GM13977 (cell line): ENCODE data around the gene CLASRP.
"Not testable (repeated sequence)": the region's sequence is repeated elsewhere in the genome, so short reads cannot be mapped to it uniquely, and the experiment has no call there.

ENCODE experiments used
- DNase-seq: peaks from one replicate; pipeline ENCODE4 v3.0.0; 2012; ENCODE audit warnings: low spot score
- in situ Hi-C: fragments of 300-500 bp; cut with MboI; formaldehyde crosslinking; loops from one replicate; pipeline ENCODE4 v1.12.0; 2022; ENCODE audit warnings: low sequenced_read_pairs, low pct_unique_long_range_greater_than_20kb, mixed read lengths, inconsistent platforms; ENCODE audit not compliant: unreplicated experiment
- TF ChIP-seq, protein P1 (sequence below): IDR thresholded peaks from 2 replicates; pipeline ENCODE4 v1.5.1; 2012; ENCODE audit warnings: mild to moderate bottlenecking, control low read depth; ENCODE audit not compliant: insufficient read depth; ENCODE audit errors: extremely low read depth, missing control alignments

The CLASRP gene

DNA sequence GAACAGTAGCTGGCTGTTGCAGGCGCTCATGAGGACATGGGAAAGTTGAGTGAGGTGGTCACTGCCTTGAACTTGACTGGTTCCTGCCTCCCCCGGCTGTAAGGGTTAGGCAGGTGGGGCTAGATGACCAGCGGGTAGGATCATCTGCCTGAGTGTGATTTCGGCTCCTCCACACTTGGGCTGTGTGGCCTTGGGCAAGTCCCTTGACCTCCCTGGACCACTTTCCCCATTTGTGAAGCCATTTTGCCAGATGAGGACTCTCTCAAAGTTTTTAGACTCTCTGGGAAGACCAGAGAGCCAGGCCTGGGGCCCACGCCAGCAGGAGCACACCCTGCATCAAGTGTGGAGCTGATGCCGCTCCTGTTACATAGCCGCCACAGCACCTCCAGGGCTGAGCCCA, 63.6 kb downstream of the CLASRP start:
- no peak for DNase-seq
- TF ChIP-seq, protein P1, sequence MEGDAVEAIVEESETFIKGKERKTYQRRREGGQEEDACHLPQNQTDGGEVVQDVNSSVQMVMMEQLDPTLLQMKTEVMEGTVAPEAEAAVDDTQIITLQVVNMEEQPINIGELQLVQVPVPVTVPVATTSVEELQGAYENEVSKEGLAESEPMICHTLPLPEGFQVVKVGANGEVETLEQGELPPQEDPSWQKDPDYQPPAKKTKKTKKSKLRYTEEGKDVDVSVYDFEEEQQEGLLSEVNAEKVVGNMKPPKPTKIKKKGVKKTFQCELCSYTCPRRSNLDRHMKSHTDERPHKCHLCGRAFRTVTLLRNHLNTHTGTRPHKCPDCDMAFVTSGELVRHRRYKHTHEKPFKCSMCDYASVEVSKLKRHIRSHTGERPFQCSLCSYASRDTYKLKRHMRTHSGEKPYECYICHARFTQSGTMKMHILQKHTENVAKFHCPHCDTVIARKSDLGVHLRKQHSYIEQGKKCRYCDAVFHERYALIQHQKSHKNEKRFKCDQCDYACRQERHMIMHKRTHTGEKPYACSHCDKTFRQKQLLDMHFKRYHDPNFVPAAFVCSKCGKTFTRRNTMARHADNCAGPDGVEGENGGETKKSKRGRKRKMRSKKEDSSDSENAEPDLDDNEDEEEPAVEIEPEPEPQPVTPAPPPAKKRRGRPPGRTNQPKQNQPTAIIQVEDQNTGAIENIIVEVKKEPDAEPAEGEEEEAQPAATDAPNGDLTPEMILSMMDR = no peak
- in situ Hi-C loops = no loop called here

DNA sequence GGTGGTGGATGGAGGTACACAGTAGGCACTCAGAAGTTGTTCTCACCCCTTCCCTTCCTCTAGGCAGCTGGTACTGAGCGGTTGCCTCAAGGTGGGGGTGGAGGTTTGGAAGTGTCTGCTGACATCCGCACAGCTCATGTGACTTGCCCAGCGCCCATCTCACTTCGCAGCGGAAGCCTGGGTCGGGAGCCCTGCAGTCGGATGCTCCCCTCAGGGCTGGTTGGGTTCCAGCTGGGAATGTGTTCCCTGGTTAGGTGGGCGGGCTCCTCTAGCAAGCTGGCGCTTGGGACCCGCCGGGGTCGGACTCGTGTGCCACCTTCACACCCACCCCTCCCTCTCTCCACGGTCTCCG, 64.3 kb downstream of the CLASRP start:
- TF ChIP-seq, protein P1 = no peak
- in situ Hi-C loops = no loop called here
- DNase-seq = no peak

DNA sequence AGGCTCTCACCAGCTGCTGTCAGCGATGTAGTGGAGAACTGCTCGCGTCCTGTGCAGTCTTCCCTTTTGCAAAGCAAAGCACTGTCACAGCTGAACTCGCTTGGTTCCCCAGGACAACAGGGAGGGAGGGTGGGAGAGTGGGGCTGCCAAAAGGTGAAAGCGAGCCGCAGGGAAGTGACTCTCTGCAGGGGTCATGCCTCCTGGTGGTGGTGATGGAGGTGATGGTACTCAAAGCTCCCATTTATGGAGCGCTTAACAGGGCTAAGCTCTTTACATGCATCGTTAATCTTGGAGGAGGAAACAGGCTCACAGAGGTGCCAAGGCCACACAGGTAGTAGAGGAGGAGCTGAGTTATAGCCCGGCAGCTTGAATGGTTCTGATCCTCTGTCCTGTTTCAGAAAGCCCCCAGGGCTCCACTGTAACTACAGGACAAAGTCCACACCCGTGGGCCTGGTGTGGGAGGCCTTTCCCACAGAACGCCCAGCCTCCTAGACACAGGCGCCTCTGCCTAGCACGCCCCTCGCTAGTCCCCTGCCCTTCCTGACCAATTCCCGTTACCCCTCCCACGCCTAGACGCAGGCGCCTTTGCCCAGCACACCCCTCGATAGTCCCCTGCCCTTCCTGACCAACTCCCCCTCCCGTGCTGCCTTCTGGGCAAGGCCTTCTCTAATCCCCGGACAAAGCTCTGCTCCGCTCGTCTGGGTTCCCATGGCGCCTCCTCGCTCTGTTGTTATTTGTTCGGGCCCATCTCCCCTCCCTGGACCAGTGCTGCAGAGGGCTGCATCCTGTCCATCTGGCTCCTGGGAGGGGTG, 64.9 kb downstream of the CLASRP start:
- no peak for DNase-seq
- in situ Hi-C loops = no loop called here
- TF ChIP-seq, protein P1 = no peak

DNA sequence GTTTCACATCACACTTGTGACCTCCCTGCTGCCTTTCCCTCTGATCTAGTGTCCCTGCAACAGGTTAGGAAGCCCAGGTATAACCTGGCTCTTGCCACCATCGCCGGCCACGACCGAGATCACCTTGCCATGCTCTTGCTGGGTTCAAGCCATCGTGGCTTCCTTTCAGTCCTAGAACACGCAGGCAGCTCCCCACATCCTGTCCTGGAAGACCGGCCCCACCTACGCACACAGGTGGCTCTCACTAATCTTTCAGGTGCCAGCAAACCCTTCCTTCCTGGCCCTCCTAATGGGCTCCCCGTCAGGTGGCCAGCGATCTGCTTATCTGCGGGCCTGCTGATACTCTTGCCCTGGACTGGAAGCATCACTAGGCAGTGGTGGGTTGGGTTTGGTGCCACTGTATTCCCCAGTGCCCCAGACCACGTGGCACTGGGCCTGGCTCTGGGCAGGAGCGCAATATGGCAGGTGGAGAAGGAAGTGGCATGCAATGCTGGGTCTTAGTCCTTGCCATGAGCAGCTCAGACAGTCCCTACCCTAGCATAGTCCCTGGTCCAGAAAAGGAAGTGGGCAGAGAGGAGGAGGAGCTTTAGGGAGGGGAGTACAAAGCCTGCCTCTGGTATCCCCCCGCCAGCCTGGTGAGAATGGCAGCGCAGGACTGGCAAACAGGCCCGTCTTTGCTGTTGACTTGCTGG, 66.0 kb downstream of the CLASRP start:
- TF ChIP-seq, protein P1 = no peak
- in situ Hi-C loops = no loop called here
- DNase-seq = no peak

DNA sequence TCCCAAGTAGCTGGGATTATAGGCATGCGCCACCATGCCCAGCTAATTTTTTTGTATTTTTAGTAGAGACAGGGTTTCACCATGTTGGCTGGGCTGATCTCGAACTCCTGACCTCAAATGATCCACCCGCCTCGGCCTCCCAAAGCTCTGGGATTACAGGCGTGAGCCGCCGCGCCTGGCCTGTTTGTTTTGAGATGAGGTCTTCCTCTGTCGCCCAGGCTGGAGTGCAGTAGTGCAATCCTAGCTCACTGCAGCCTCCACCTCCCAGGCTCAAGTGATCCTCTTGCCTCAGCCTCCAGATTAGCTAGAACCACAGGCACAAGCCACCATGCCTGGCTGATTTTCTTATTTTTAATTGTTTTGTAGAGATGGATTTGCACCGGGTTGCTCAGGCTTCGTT, 67.5 kb downstream of the CLASRP start:
- DNase-seq, in situ Hi-C loops: not testable (repeated sequence)

DNA sequence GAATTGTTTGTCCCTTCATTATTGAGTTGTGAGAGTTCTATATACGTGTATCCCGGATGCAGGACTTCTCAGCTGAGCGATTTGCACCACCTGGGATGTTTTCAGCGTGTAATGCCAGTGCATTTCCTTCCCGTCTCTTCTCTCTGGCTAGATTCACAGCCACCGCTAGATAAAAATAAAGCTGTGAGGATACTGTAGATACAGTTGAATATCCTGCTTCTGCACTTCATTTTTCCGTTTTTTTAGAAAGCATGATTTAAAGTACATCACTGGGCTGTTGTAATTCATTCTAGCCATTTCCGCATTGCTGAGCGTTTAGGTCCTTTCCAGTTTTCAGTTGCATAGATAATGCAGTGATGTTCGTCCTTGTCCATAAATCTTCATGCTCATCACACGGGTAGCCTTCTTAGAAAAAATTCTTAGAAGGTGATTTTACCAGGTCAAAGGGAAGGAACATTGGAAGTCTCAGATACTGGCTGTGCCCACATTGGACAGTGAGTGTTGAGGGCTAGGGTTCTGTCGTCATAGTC, 68.8 kb downstream of the CLASRP start:
- TF ChIP-seq, protein P1 = no peak
- in situ Hi-C loops = no loop called here

DNA sequence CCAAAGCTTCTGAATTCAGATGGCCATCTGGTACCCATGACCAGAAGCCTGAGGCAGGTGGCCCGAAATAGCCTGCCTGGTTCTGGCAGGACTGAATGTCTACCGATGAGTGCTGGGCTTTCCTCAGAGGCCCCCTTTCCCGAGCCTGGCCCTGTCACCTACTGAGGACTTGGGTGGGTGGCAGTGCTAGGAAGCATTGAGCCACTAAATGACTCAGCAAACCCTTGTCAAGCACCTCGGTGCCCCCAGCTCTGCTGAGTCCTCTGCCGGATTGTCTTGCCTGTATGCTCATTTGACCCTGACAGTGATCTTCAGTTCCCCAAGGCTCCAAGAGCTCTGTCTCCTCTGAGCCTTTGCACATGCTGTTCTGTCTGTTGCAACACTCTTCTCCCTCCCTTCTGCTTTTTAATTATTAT, 72.0 kb downstream of the CLASRP start:
- TF ChIP-seq, protein P1 = no peak
- in situ Hi-C loops = no loop called here
- DNase-seq = no peak

More for the DNA sequence above, 68.8 kb downstream of the CLASRP start:
- no peak for DNase-seq
